Measurements from ENCODE around the gene ITPR3. TPM values are rescaled to one million over a fixed set of nuclear protein-coding genes. Genes with fewer than 3 reads are reported as not detected.

Gene ITPR3
- total RNA-seq, 4 donors from 2014 or later: 13.8 to 23.5 (median 19.6) TPM

DNA sequence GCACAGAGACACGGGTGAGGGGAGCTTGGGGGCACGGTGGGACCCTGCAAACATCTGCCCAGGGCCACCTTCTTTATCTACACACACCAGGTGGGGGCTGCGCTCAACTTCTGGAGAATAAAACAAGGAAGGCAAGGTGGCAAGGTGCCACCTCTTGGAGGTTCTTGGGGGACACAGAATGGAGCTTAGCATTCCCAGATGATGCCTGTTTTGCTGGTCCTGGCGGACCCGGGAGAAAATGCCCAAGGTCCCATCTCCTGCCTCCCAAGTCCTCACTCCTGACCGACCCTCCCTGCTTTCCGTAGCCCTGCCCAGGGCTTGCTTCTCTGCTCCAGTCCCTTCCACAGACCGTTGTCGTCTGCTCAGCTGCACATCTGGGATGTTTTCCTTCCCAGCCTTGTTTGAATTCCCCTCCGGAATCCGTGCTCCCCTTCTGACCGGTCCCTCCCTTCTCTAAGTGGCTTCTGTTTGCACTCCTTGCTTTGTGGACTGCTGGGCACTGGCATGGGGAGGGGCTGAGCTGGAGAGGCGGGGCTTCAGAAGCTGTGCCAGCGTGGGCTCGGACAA, 13.1 kb downstream of the ITPR3 start:
- TF ChIP-seq CTCF (IDR thresholded peaks at IDR 0.05; ENCODE audit: low read depth): no peak

- TF ChIP-seq CTCF (IDR thresholded peaks at IDR 0.05; ENCODE audit: low read depth): no peak
Observed at GRCh38 chr6:33634946-33635345, 13.8 kb downstream of the ITPR3 start.

DNA sequence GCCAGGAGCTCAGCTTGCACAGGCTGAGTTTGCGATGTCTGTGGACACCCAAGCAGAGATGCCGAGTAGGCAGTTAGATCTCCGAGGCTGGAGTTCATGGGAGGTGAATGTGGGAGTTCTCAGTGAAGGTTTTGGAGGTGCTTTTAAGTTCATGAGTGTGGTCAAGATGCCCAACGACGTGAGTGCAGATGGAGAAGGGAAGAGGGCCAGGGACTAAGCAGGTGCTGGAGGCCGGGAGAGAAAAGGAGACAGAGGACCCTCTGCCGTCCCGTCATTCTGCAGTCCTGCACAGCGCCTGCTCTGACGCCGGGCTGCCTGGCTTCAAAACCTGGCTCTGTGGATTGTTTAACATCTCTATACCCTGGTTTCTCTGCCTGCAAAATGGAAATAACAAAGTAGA, 15.5 kb downstream of the ITPR3 start:
- TF ChIP-seq CTCF (IDR thresholded peaks at IDR 0.05; ENCODE audit: low read depth): no peak

- no peak for TF ChIP-seq CTCF (IDR thresholded peaks at IDR 0.05; ENCODE audit: low read depth)
Observed at GRCh38 chr6:33638556-33638955, 17.4 kb downstream of the ITPR3 start.

GRCh38 chr6:33639559-33639958, 18.4 kb downstream of the ITPR3 start:
- no peak for TF ChIP-seq CTCF (IDR thresholded peaks at IDR 0.05; ENCODE audit: low read depth)

DNA sequence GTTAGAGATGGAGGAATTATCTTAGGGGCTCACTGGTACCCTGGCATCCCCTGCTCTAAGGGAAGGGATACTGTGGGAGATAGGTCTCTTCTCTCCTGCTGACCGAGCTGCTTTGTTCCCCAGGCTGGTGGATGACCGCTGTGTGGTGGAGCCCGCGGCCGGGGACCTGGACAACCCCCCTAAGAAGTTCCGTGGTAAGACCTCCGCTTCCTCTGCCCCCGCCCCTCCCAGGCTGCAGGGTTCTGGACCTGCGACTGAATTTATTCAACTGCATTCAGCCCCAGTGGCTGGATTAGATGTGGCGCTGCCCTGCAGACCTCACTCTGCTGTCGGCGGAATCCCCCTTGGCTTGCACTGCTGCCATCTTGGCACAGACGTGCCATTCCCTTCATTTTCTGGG, 19.2 kb downstream of the ITPR3 start:
- TF ChIP-seq CTCF (IDR thresholded peaks at IDR 0.05; ENCODE audit: low read depth): no peak

DNA sequence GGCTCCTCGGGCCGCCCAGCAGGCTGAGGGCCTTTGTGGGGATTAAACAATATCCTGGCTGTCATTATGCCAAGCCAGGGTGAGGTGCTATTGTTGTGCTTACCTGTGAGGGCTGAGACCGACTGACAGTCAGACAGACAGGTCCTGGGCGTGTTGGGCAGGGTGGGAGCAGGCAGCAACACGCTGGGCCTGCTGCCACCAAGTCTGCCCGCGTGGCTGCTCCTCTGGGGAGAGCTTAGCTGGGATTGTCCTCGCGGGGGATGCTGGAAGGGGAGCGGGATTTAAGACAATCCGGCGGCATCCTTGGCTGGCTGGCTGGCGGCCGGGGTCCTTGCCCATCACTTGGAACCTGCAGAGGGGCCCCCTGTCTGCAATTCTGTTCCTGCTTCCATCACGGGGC, 20.0 kb downstream of the ITPR3 start:
- TF ChIP-seq CTCF (IDR thresholded peaks at IDR 0.05; ENCODE audit: low read depth): no peak
